Left lobe of liver (tissue), 2 donors: Measurements from ENCODE around the gene A1BG. TPM values are rescaled to one million over a fixed set of nuclear protein-coding genes. Genes with fewer than 3 reads are reported as not detected.

ENCODE experiments used
- ATAC-seq: fragments of 200-7000 bp; cut with Tn5 transposase; one replicate; pipeline ENCODE4 v1.9.1; 2020; ENCODE audit warnings: mild to moderate bottlenecking, moderate library complexity
- DNase-seq: peaks from one replicate; pipeline ENCODE4 v3.0.0-alpha.2; 2020; ENCODE audit warnings: low spot score
- total RNA-seq: library from RNA; stranded (reverse); gene quantifications from one replicate; pipeline ENCODE4 v1.2.1, GENCODE V29; 2021
- donor health status: DM: no; HTN: no; CAD: no; lungs with moderate emphysema.
- donor health status: DM: no; HTN: yes; CAD: no.

A1BG gene
- total RNA-seq, 1 donor from 2014 or later = 1,433 TPM

- peak; percentile 98 for ATAC-seq
- DNase-seq = peak; percentile 97
Observed at GRCh38 chr19:58305065-58305931, 48.0 kb downstream of the A1BG start, which contains the start of gene ERVK3-1. TSS of gene ERVK3-1 (plus strand) at chr19:58305377. CDS start at chr19:58312169, 6,792 bp downstream.

DNA sequence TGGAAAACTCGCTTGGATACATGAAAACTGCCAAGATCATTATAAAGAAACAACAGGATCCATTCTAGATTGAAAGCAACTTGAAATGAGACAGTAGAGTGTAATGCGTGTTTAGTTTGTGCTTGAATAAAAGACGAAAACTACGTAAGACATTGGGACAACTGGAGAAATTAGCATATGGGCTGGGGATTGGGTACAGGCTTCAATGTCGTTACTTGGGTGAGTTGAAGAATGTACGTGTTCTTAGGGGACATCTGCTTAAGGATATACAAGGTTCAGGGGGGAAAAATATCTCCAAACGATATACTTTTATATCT is 48.6 kb downstream of the A1BG start:
- ATAC-seq = peak; percentile 2
- DNase-seq = no peak

GRCh38 chr19:58304255-58304654 is 49.0 kb downstream of the A1BG start:
- DNase-seq (no peak), ATAC-seq (no peak)

DNA sequence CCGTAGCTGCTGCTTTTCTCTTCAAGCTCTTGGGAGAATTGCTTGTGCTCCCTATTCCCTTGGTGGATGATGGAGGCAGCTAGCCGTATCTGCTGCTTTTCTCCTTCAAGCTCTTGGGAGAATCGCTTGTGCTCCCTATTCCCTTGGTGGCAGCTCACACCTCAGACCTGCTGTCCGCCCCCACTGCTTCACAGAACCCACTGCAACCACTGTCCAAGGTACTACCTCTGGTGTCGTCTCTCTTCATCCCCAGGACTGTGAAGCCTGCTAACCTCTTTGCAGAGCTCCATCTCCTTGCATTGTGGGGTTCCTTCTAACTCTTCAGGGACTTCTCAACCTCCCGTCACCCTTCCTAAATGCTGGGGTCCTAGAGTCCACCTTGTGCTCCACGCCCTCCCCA is 52.7 kb downstream of the A1BG start:
- no peak for ATAC-seq

GRCh38 chr19:58296104-58296503 is 57.2 kb downstream of the A1BG start:
- no peak for ATAC-seq
- DNase-seq = no peak

More for the DNA sequence above, 52.7 kb downstream of the A1BG start:
- no peak for DNase-seq

Other genes with a start within 250 kb of the A1BG start
- gene ZNF329, start 202.7 kb downstream of the A1BG start, total RNA-seq = 5.7 TPM
- 13.7 TPM for gene ZNF274, start 170.4 kb downstream of the A1BG start, total RNA-seq
- 10.0 TPM for gene ZNF544, start 124.6 kb downstream of the A1BG start, total RNA-seq
- gene ZNF8, start 74.5 kb downstream of the A1BG start, total RNA-seq = 1.8 TPM
- 14.3 TPM for gene ERVK3-1, start 48.1 kb downstream of the A1BG start, total RNA-seq
- gene ZSCAN22, start 26.5 kb downstream of the A1BG start, total RNA-seq = 2.4 TPM
- gene ZNF497, start 9.3 kb upstream of the A1BG start, total RNA-seq = 2.4 TPM
- gene ZNF837, start 27.5 kb upstream of the A1BG start, total RNA-seq = 2.9 TPM
- 311 TPM for gene RPS5, start 33.8 kb upstream of the A1BG start, total RNA-seq
- gene RNF225, start 42.2 kb upstream of the A1BG start, total RNA-seq = not detected
- gene ZNF584, start 55.2 kb upstream of the A1BG start, total RNA-seq = 5.8 TPM
- gene ZNF132, start 86.7 kb upstream of the A1BG start, total RNA-seq = 1.9 TPM
- 4.6 TPM for gene ZNF324B, start 98.1 kb upstream of the A1BG start, total RNA-seq
- gene ZNF324, start 113.6 kb upstream of the A1BG start, total RNA-seq = 2.7 TPM
- gene ZNF446, start 122.9 kb upstream of the A1BG start, total RNA-seq = 2.4 TPM
- 736 TPM for gene SLC27A5, start 158.5 kb upstream of the A1BG start, total RNA-seq
- 5.0 TPM for gene ZBTB45, start 166.3 kb upstream of the A1BG start, total RNA-seq
- gene TRIM28, start 190.6 kb upstream of the A1BG start, total RNA-seq = 84.0 TPM
- gene CHMP2A, start 201.6 kb upstream of the A1BG start, total RNA-seq = 73.4 TPM
- gene UBE2M, start 205.1 kb upstream of the A1BG start, total RNA-seq = 20.5 TPM
- 15.2 TPM for gene MZF1, start 219.8 kb upstream of the A1BG start, total RNA-seq